ENCODE data around the gene COPE. TPM values are rescaled to one million over a fixed set of nuclear protein-coding genes. Genes with fewer than 3 reads are reported as not detected.

Gene COPE
- total and polyA plus RNA-seq, 7 donors, result 130 to 346 (median 198) TPM

GRCh38 chr19:18951721-18952281 lies 32.6 kb upstream of the COPE start:
- H3K4me1 ChIP-seq, result no peaks in the 10 kb centered on the region
- H3K9me3 ChIP-seq, result no peaks in the 10 kb centered on the region
- intact Hi-C loops (cut with DNase I), result no loop called here
- H3K27me3 ChIP-seq, result no peaks in the 10 kb centered on the region
- DNase-seq, result no peak
- no peak overlapping the region for H3K27ac ChIP-seq
- H3K4me3 ChIP-seq, result no peak overlapping the region
- 87 to 88% methylated on average over 7 of the region's 7 CpGs for WGBS, 2 donors
- TF ChIP-seq POLR2A (IDR thresholded peaks at IDR 0.05) (no peak), CTCF (IDR thresholded peaks at IDR 0.05) (no peak), EP300 (IDR thresholded peaks at IDR 0.05) (no peak), POLR2AphosphoS5 (IDR thresholded peaks at IDR 0.05) (no peak)
- no peaks in the 10 kb centered on the region for H3K36me3 ChIP-seq

- no peak overlapping the region for H3K27ac ChIP-seq
- H3K27me3 ChIP-seq, result no peaks in the 10 kb centered on the region
- no peak for DNase-seq
- H3K36me3 ChIP-seq, result no peaks in the 10 kb centered on the region
- no peaks in the 10 kb centered on the region for H3K4me1 ChIP-seq
- no peaks in the 10 kb centered on the region for H3K9me3 ChIP-seq
- 93 to 98% methylated on average over 3 of the region's 3 CpGs for WGBS, 2 donors
- no peak overlapping the region for H3K4me3 ChIP-seq
- no peak for TF ChIP-seq POLR2A (IDR thresholded peaks at IDR 0.05)
- no peak for TF ChIP-seq POLR2AphosphoS5 (IDR thresholded peaks at IDR 0.05)
- no peak for TF ChIP-seq CTCF (IDR thresholded peaks at IDR 0.05)
- no peak for TF ChIP-seq EP300 (IDR thresholded peaks at IDR 0.05)
- intact Hi-C loops (cut with DNase I), result no loop called here
Measured at GRCh38 chr19:18949858-18950257, 30.7 kb upstream of the COPE start.

- WGBS, 2 donors, result 78 to 86% methylated on average over 5 of the region's 5 CpGs
- no peak for DNase-seq
- Histone ChIP-seq H3K4me1 (no peaks in the 10 kb centered on the region), H3K9me3 (no peaks in the 10 kb centered on the region), H3K27me3 (no peaks in the 10 kb centered on the region), H3K36me3 (no peaks in the 10 kb centered on the region), H3K27ac (no peak overlapping the region), H3K4me3 (no peak overlapping the region)
- intact Hi-C loops (cut with DNase I), result no loop called here
- TF ChIP-seq POLR2AphosphoS5 (IDR thresholded peaks at IDR 0.05) (no peak), POLR2A (IDR thresholded peaks at IDR 0.05) (no peak), EP300 (IDR thresholded peaks at IDR 0.05) (no peak), CTCF (IDR thresholded peaks at IDR 0.05) (no peak)
Measured at GRCh38 chr19:18948976-18949356, 29.8 kb upstream of the COPE start.

- Histone ChIP-seq H3K4me3 (no peak overlapping the region), H3K36me3 (no peaks in the 10 kb centered on the region), H3K27ac (no peak overlapping the region), H3K9me3 (no peaks in the 10 kb centered on the region), H3K4me1 (no peaks in the 10 kb centered on the region), H3K27me3 (no peaks in the 10 kb centered on the region)
- WGBS, 2 donors, result 73 to 77% methylated on average over 15 of the region's 15 CpGs
- intact Hi-C loops (cut with DNase I), result no loop called here
- TF ChIP-seq POLR2A (IDR thresholded peaks at IDR 0.05) (no peak), EP300 (IDR thresholded peaks at IDR 0.05) (no peak), CTCF (IDR thresholded peaks at IDR 0.05) (no peak), POLR2AphosphoS5 (IDR thresholded peaks at IDR 0.05) (no peak)
- no peak for DNase-seq
Measured at GRCh38 chr19:18948075-18948975, 29.1 kb upstream of the COPE start.
